Measurements from ENCODE around the gene DUSP5.

The DUSP5 gene

DNA sequence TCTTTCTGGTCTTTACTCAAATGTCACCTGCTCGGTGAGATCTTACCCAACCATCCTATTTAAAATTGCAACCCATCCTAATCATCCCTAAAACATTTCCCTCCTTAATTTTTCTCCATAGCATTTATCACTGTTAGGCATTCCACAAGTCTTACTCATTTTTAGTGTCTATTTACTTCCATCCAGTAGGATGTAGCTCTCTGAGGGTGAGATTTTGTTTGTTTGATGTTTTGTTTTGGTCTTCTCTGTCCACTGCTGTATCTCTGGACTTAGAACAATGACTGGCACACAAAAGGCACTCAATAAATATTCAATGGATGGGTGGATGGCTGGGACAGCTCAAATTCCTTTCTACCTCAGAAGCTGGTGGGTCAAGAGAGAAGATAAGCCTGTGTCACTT is 15.8 kb upstream of the DUSP5 start:
- no peak for DNase-seq

DNA sequence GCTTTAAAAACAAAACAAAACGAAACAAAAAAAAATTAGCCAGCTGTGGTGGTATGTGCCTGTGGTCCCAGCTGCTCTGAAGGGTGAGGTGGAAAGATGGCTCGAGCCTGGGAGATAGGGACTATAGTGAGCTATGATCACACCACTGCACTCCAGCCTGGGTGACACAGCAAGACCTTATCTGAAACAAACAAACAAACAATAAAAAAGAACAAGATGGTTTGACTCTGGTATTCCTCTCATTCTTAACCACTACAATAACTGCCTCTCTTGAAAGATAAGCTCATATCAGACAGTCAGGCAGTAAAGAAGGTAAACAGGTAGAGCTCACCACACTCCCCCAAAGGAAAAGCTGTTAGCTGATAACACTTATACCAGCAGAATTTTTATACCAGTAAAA is 14.1 kb upstream of the DUSP5 start:
- no peak for DNase-seq

DNA sequence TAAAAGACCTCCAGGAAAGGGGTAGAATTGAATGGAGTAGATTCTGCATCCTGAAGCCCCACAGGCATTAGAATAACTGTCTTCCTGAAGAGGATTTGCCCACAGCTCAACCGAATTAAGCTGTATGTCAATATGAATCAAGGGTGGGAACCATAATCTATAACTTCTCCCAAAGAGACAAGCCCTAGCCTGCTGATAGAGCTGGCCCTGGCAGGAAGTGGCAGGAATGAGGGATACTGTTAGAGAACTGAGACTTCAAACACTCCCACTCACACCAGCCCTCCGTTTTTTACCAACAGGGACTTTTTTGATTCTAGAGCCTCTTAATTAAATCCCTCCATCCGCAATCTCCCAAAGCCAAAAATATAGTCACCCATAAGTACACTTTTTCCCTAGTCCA is 12.2 kb upstream of the DUSP5 start:
- DNase-seq: no peak

DNA sequence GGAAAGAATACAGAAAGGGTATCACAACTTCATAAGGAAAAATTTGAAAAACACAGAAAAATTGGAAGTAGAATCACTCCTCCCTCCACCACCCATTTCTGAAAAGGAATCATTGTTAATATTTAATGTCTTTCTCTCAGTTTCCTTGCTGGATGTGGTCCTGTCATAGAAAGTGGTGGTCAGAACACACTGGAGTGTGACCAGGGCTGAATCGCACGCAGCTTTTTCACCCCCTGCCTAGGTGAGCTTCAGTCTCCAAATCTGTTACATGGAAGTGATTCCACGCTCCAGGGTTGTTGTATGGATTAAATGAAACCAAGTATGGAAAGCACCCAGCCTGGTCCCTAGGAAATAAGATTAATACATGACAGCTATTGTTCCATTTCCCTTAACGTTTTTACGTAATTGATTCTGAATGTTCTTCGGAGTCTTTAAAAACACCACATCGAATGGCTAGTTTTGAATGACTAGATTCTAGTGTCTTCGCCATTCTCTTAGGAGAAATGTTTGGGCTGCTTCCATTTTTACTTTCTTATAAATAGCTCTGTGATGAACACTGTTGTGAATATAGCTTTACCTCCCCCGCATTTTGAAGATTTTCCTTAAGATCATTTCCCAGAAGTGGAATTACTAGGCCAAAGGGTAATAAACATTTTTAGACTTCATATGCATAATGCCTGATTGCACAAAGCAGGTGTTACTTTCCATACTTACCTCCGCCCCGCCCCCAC is 10.9 kb upstream of the DUSP5 start:
- DNase-seq: no peak

DNA sequence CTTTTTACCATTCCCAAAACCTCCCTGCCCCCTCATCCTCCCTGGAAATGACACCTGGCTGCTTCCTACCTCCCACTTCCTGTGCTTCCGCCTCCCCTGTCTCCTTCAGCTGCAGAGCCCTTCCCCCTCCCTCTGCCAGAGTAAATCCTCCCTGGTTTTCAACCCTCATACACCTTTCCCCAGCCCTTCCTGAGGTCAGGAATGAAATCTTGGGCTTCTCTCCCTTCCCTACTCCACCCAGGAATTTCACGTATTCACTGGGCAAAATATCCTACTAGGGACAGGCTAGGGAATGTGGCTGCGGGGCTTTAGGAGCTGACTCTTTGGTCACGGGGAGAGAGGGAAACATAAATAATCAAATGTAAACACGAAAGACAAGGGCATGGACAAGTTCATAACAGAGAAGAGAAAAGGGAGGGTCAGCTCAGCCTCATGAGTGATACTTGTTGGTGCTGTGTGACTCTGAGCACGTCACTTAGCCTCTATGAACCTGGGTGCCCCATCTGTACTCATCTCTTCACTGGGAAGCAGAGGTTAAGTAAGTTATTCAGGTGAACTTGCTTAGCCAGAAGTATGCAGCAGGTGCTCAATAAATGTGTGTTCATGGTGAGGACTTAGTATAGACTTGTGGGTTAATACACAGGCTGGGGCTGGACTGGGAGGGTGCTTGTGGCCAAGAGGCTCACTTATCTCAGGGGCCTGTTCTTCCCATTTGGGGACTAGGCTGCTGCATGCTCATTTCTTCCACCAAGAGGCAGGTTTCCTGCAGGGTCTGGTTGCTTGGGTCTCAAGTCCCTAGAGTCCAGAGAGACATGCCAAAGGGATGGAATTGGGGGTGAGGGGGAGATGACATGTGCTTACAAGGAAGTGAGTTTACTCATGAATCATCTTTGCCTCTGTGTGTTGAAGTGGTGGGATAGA is 10.0 kb upstream of the DUSP5 start:
- DNase-seq: peak in 1 of 2 experiments; percentile 31

DNA sequence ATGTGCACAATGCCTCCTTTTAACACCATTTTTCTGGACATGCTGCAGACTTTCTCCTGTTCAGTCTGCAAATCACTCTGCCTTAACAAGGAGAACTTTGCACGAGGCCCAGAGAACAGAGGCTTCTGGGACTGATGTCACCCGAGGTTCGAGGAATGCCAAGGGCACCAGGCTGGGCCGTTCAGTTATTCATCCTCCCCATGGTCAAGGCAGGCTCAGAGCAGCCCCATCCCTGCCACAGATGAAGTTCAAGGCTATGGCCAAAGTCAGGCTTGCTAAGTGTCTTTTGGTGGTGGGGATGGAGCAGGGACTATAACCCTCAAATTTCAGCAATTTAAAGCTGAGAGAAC is 9.4 kb upstream of the DUSP5 start:
- no peak for DNase-seq

DNA sequence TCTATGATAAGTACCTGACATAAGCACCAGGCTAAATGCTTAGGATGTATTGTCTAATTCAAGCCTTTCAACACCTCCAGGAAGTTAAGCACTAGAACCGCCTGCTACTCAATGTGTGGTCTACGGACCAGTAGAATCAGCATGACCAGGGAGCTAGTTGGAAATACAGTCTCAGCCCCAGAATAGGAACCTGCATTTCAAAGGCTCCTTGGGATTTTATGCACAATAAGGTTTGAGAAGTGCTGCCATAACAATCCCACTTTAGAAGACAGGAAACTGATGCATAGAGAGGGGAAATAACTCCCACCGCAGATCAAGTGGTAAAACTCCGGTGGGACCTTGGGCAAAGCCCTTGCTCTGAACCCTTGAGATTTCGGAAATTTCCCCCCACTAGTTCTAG is 8.8 kb upstream of the DUSP5 start:
- DNase-seq: no peak

DNA sequence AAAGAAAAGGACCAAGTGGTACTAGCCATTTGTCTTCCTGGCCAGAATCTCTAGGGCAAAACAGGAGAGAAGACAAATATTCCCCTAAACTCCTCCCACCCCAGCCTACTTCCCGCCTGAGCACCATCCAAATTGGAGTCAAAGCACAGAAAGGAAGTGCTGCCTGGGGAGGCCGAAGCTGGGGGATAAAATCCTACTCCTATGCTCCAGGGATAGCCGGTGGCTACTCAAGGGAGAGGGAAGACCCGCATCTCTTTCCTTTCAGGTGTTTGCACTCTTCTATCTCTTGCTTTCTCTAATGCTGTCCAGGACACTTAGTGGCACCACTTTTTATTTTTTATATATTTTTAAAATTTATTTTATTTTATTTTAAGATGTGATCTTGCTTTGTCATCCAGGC is 7.1 kb upstream of the DUSP5 start:
- DNase-seq: no peak

DNA sequence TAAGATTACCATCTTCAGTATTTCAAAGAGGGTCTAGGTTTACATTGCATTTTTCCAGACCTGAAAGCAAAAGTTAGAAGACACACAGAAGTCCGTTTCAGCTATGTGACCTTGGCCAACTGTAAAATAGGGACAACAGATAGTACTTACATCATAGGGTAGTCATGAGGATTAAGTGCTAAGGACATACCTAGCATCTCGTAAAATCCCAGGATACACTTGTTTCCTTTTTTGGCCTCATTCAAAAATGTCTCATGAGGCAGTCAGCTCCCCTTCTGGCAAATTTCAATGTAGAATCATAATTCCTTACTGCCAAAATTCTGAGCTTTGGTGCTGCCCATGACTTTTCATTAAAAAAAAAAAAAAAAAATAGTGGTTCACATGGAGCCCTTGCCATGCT is 6.4 kb upstream of the DUSP5 start:
- no peak for DNase-seq

DNA sequence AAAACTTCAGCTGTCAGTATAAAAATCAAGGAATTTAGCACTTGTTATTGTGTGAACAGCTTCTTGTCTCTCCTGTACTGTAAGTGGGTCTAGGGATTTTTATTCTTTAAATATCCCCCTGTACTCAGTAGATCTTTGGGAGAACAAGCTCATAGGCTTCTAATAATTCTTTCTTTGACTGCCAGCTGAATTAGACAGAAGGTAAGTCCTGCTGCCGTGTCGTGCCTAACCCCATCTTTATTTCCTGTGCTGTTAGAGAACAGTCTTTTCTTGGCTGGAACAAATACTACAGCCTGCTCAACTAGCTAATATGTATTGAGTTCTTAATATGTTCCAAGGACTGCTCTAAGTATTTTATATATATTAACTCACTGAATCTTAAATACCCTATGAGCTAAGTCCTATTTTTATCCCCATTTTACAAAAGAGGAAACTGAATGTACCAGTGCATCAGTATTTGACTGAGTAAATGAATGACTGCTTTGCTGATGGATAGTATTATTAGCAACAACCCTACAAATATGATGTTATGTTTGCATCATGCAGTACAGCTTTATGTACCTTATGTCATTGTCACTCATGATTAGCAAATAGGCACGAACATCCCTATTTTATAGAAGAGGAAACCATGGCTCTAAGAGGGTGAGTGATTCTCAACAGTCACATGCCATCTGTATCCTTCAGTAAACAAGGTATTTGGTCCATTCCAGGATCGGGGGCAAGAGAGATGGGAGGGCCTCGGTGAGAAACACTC is 5.5 kb upstream of the DUSP5 start:
- no peak for DNase-seq

DNA sequence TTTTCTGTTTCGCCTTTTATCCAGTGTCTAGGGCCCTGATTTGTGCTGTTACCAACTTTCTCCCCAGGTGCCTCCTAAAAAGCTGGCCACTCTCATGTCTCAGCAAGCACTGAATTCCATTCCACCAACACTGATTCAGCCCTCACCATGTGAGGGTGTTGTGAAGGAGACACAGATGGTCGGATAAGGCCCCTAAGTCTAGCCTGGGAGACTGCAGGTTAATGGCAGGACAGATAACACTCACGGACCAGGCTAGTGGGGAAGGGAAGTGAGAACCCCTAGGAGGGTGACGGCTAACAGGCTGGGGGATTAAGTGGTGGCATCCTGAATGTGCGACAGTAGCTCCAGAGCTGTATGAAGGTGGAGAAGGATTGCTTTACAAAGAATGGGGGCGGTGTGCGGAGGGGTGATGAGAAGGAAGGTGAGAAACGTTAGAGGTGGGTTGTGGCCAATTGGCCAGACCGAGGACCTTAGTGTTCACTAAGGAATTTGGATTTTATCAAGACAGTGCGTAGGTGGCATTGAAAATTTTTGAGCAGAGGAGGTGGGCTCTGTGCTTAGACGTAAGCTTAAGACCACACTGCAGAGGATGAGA is 3.8 kb upstream of the DUSP5 start:
- DNase-seq: no peak

DNA sequence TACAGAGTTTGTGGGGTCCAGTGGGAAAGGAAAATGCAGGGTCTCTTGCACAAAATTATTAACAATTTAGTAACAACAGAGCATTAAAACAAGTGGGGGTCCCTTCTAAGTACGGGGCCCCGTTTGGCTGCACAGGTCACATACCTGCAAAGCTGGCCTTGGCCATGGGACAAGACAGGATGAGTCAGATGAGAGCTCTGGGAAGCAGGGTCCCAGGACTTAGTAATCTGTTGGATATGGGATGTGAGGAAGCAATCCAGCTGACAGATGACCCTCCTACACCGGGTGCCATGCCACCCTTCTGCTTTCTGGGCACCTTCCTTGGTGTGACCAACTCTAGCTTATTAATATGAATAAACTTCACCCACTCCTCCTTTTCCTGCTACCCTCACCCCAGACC is 3.2 kb upstream of the DUSP5 start:
- DNase-seq: no peak

DNA sequence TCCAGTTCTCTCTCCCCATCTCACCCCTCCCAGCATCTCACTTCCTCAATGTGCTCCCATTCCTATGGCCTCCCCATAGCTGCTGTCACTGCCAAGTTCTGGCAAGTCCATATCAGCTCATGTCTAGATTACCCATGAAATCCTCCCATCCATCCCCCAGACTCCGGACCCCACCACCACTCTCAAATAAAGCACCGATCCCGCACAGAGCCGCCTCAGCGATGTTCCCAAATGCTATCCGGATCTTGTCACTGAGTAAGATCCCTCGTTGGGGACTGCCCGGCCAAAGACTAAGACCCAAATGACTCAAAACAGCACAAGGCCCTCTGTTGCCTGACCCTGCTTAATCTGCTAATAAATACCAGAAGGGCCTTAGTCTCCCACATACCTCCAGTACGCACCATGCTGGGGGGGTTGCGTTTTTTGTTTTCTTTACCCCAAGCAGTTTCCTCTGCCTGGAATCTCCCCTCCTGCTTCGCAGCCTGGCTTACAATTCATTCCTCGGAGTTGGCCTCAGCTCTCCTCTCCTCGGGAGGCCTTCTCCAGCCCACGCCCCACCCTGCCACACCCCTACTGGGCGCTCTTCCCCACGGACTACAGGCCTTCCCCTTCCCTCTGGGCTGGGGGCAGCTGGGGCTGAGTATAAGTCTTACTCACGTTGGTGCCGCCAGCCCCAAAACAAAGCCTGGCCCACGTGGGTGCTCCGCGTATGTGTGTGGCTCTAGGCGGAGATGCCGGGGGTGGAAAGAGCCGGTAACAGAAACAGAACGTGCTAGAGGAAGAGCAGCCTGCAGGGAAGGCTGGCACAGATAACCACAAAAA is 1.8 kb upstream of the DUSP5 start:
- no peak for DNase-seq

DNA sequence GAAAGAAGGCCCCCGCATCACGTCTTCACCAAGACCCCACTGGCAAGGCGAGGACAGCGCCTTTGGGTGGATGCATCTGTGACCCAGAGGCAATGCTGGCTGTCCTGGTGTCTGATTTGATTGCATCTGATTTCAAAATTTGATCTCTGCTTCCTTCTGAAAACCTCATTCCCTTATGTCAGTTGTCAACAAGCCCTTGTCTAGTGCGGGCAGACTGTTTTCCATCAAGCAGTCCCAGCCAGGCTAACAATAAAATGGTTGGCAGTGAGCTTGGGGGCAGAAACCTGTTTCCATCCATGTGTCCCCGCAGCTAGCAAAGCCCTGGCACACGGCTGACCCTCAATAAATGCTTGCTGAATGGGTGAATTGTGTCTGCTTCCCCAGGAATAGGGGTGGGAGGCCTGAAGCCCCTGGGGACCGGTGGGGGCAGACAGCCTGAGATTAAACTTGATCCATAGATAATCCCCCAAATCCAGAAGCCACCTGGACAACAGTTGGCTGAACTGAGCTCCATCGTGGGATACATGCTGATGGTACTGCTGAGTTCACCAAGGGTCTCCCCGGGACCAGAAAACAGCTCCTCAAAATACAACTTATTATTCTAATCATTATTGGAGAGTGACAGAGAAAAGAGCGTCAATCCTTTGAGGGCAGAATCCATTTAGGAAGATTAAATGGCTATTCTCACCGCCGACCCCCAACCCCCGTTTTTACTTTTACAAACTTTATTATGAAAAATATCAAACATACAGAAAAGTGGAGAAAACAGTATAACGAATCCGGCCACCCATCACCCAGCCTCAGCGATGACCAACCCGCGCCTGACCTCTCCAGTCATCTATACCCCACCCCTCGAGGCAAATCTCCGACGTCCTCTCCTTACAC is 912 bp upstream of the DUSP5 start:
- peak; percentile 7 to 22 for DNase-seq

DNA sequence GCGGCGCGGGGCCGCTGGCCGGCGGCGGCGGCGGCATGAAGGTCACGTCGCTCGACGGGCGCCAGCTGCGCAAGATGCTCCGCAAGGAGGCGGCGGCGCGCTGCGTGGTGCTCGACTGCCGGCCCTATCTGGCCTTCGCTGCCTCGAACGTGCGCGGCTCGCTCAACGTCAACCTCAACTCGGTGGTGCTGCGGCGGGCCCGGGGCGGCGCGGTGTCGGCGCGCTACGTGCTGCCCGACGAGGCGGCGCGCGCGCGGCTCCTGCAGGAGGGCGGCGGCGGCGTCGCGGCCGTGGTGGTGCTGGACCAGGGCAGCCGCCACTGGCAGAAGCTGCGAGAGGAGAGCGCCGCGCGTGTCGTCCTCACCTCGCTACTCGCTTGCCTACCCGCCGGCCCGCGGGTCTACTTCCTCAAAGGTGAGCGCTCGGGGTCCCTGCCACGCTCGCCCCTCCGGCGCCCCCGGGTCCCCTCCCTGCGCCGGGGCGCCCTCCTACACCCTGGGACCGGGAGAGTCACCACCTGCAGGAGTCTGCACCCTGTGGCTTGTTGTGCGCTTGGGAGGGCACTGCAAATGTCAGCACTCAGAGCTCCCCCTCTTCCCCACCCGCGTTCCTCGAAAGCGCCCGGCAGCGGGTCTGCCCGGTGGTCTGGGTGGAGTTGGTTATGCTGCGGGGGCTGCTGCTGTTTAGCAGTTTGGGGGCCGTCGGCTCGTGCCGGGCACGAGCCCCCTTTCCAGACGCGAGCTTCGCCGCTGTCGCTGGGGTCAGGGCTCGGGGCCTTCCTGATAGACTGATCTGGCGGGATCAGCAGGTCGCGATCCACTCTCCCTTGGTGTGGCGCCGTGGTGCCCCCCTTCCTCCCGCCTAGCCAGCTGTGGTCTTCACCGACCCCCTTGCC is 627 bp downstream of the DUSP5 start:
- peak; percentile 3 to 56 for DNase-seq

DNA sequence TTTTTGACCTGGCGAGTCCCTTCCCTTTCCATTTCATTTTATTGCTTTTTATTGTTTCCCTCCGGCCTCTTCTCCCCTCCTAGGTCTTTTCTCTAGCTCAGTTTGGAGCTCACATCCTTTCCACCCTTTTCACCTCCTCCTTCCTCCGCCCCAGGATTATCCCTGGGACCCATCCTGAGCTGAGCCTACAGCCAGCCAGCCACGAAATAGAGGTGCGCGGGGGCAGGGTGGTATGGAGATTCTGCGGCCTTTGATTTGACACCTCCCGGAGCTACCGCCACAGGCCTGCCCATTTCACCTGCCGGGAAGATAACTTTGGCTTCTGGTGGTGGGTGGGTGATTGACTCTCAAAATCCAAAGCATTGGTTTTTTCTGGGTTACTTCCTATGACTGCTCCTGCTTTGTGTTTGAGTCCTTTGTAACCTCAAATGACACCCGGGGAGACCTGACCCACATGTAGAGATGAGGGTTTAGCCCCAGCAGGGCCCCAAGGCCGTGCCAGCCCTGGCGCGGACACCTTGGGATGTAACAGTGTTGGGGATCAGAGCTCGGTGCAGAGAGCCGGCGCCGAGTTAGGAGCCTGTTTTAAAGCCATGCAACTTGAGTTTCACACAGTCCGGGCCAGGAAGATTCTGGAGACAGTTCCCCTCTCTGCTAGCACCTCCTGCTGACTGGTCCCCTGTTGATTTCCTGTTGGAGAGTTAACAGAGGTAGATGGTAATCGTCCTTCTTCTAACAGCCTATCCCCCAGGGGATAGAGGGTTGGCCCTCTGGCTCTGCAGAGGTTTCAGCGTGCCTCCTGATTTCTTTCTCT is 1.5 kb downstream of the DUSP5 start:
- DNase-seq: peak; percentile 70 to 76

DNA sequence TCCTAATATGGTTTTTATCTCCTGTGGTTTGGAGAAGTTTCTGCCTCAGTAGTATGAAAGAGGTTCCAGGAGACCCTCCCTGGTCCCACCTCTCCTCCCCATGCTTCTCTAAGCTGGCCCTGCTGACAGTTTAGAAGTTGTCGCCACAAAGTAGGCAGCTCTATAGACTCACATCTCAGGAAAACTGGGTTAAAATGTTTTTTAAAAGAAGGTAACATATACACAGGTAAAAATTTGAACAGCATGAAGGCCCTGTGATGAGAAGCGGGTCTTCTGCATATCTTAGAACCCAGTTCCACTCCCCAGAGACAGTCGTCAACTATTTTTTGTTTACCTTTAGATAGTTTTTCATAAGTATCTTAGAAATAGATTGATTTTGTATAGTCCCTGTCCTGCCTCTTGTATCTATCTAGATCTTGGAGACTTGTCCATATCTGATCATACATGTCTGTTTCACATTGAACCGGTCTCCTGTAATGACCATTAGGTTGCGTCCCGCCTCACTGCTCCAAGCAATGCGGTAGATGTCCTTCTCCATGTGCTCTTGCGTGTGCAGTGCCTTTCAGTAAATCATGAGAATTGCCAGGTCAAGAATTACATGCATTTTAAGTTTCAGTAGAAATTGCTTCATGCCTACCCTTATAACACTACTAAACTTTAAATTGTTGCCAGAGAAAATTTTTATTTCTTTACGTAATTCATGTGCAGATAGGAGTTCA is 2.2 kb downstream of the DUSP5 start:
- DNase-seq: no peak

DNA sequence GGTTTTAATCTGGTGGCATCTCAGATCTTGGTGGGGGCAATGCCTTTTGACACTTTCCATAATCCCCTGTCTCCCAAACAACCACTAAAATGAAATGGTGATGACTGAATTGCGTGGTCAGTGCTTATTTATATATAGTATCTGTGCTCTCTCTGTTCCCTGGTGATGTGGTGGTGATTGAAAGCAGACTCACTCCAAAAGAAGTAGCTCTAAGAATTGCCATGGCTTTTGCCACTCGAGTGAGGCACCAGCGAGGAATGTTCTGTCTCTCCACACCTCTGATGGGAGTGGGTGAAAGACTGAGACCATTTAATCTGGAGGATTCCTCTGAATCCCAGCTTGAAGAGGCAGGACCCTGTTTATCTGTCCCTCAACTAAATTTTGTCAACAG is 2.8 kb downstream of the DUSP5 start:
- no peak for DNase-seq

Measured in NCI-H526 (cell line).